A549 treated with CpdA at 1 μM for 4 hours (cell line): ENCODE data around the gene CD47. TPM values are rescaled to one million over a fixed set of nuclear protein-coding genes. Genes with fewer than 3 reads are reported as not detected.

Experiments
- total RNA-seq: library from RNA; stranded (reverse); fragments of 200-300 nt; extraction: Qiagen RNA extraction; gene quantifications from 5 replicates; pipeline ENCODE4 v1.2.3, GENCODE V29; 2022; ENCODE audit warnings: low read depth

Gene CD47
- total RNA-seq: 40.8 to 44.3 TPM (median 42.5 TPM) in 5 replicates

GRCh38 chr3:108090701-108091497, at the start of gene CD47:
Gene CD47, minus strand, starts transcription at chr3:108091031. Its CDS starts 123 bp downstream, at chr3:108090908.

Other genes starting within 250 kb of the CD47 start
- gene IFT57, start 131.4 kb upstream of the CD47 start, total RNA-seq: 40.2 to 62.4 TPM (median 42.6 TPM) in 5 replicates
- gene HHLA2, start 205.5 kb upstream of the CD47 start, total RNA-seq: 0.03 to 0.12 TPM in 2 of 5 replicates, not detected in the others